Endothelial cell of umbilical vein (primary cell): Measurements from ENCODE around the gene SLC6A19. TPM values are rescaled to one million over a fixed set of nuclear protein-coding genes. Genes with fewer than 3 reads are reported as not detected.

Experiments
- BruUV-seq: library from RNA; stranded (reverse); fragments of 400-500 nt; replicated peaks from 2 replicates; lab custom pipeline; 2021; lab: Mats Ljungman, UMichigan
- CTCF ChIA-PET: fragments of 300-600, 350-600 bp; sonication (Branson Sonifier 250); formaldehyde crosslinking; loops from one replicate; lab custom pipeline; 2021; ENCODE audit warnings: antibody characterized with exemption, inconsistent platforms; lab: Charles Lee
- POLR2A ChIA-PET: fragments of 300-600, 350-600 bp; sonication (Branson Sonifier 250); formaldehyde crosslinking; loops from one replicate; lab custom pipeline; 2021; ENCODE audit warnings: antibody characterized with exemption, inconsistent platforms; lab: Charles Lee
- DNase-seq: peaks from one replicate; pipeline ENCODE4 v3.0.0-alpha.2; 2011; ENCODE audit warnings: low read depth, low spot score
- FAIRE-seq: peaks from 2 replicates; lab custom pipeline; 2011; peaks lifted over from hg19 to GRCh38; lab: Jason Lieb, UNC
- H2AFZ ChIP-seq: 2 replicates; pipeline ENCODE4 v1.6.0; 2012; ENCODE audit warnings: low read depth, low read length, control low read depth, inconsistent platforms
- H3K27ac ChIP-seq: 2 replicates; pipeline ENCODE4 v1.5.1; 2011; ENCODE audit warnings: low read depth, mild to moderate bottlenecking, control low read depth, low read length, moderate library complexity; ENCODE audit not compliant: insufficient read depth
- H3K27me3 ChIP-seq, 2 experiments: 2 replicates each; pipeline versions ENCODE4 v1.6.0 to v1.6.1; 2011; ENCODE audit warnings: low read length in 2 of 2, mixed read lengths in 1 of 2; ENCODE audit not compliant: control insufficient read depth in 2 of 2, insufficient read depth in 2 of 2
- H3K36me3 ChIP-seq, 2 experiments: 2 replicates in 1 of 2; 3 replicates in 1 of 2; pipeline ENCODE4 v1.5.1; 2011; ENCODE audit warnings: low read length in 2 of 2, mild to moderate bottlenecking in 1 of 2, moderate library complexity in 1 of 2; ENCODE audit not compliant: control insufficient read depth in 2 of 2, insufficient read depth in 2 of 2; ENCODE audit errors: extremely low read depth in 1 of 2
- H3K4me1 ChIP-seq: 3 replicates; pipeline ENCODE4 v1.5.1; 2011; ENCODE audit warnings: mild to moderate bottlenecking, low read length; ENCODE audit not compliant: control insufficient read depth, insufficient read depth; ENCODE audit errors: extremely low read depth
- H3K4me2 ChIP-seq: 2 replicates; pipeline ENCODE4 v1.6.1; 2011; ENCODE audit warnings: low read length, control low read depth, mixed read lengths; ENCODE audit not compliant: insufficient read depth
- H3K4me3 ChIP-seq, 3 experiments: fragments of 200-600 bp in 1 of 3; sonication (generic), shearing (Covaris generic) in 1 of 3; replicated peaks in 1 of 3; 2 replicates each; pipeline ENCODE4 v1.5.1; 2011 to 2016; ENCODE audit warnings: control low read depth in 3 of 3, low read length in 3 of 3, mild to moderate bottlenecking in 2 of 3, inconsistent platforms in 1 of 3, low read depth in 1 of 3, moderate library complexity in 1 of 3; ENCODE audit not compliant: insufficient read depth in 1 of 3
- H3K79me2 ChIP-seq: 2 replicates; pipeline ENCODE4 v1.6.0; 2012; ENCODE audit warnings: low read length, inconsistent platforms; ENCODE audit not compliant: control insufficient read depth, insufficient read depth
- H3K9ac ChIP-seq: replicated peaks from 2 replicates; pipeline ENCODE3; 2011; ENCODE audit warnings: low read length, control low read depth; ENCODE audit not compliant: insufficient read depth; ENCODE audit errors: extremely low read depth
- H3K9me1 ChIP-seq: replicated peaks from 3 replicates; pipeline ENCODE4 v1.6.0; 2011; ENCODE audit warnings: mild to moderate bottlenecking, low read length; ENCODE audit not compliant: control insufficient read depth, insufficient read depth; ENCODE audit errors: extremely low read depth
- H3K9me3 ChIP-seq: replicated peaks from 2 replicates; pipeline ENCODE4 v1.5.1; 2012; ENCODE audit warnings: low read length, inconsistent platforms; ENCODE audit not compliant: control insufficient read depth, insufficient read depth
- H4K20me1 ChIP-seq: replicated peaks from 2 replicates; pipeline ENCODE3; 2011; ENCODE audit warnings: mild to moderate bottlenecking, low read length; ENCODE audit not compliant: control insufficient read depth, insufficient read depth; ENCODE audit errors: extremely low read depth
- CTCF ChIP-seq, 2 donors: IDR thresholded peaks; 1 replicate in 1 of 2; 2 replicates in 1 of 2; pipeline ENCODE4 v1.5.1; 2011; ENCODE audit warnings: low read length in 2 of 2, mild to moderate bottlenecking in 2 of 2, moderate library complexity in 2 of 2, control low read depth in 1 of 2, inconsistent platforms in 1 of 2, low read depth in 1 of 2; ENCODE audit not compliant: insufficient read depth in 1 of 2; ENCODE audit errors: extremely low read depth in 1 of 2
- EZH2 ChIP-seq: IDR thresholded peaks from 2 replicates; pipeline ENCODE4 v1.6.1; 2012; ENCODE audit warnings: borderline replicate concordance, low read depth, mild to moderate bottlenecking, moderate library complexity, low read length, inconsistent platforms; ENCODE audit not compliant: severe bottlenecking
- FOS ChIP-seq: IDR thresholded peaks from 2 replicates; pipeline ENCODE4 v1.6.1; 2011; ENCODE audit warnings: mild to moderate bottlenecking, low read length, moderate library complexity, borderline replicate concordance; ENCODE audit not compliant: insufficient read depth
- GATA2 ChIP-seq: IDR thresholded peaks from 2 replicates; pipeline ENCODE4 v1.7.0; 2011; ENCODE audit warnings: low read depth, mild to moderate bottlenecking, moderate library complexity, mixed read lengths, low read length; ENCODE audit not compliant: insufficient read length, insufficient read depth
- JUN ChIP-seq: IDR thresholded peaks from 2 replicates; pipeline ENCODE4 v1.6.1; 2011; ENCODE audit warnings: borderline replicate concordance, low read depth; ENCODE audit not compliant: insufficient read length, insufficient read depth
- MAX ChIP-seq: IDR thresholded peaks from 2 replicates; pipeline ENCODE4 v1.6.1; 2011; ENCODE audit not compliant: insufficient read depth, insufficient read length
- MYC ChIP-seq: IDR thresholded peaks from one replicate; pipeline ENCODE4 v1.6.1; 2011; ENCODE audit warnings: mild to moderate bottlenecking, low read depth, low read length
- POLR2A ChIP-seq: IDR thresholded peaks from 2 replicates; pipeline ENCODE4 v1.6.1; 2012; ENCODE audit warnings: low read depth, mild to moderate bottlenecking, control low read depth, low read length
- POLR2AphosphoS5 ChIP-seq: IDR thresholded peaks from 2 replicates; pipeline ENCODE4 v1.6.1; 2012; ENCODE audit warnings: low read depth, mild to moderate bottlenecking, control low read depth, low read length, moderate library complexity; ENCODE audit not compliant: insufficient read depth
- dilution Hi-C: fragments of 300-500 bp; cut with MboI; formaldehyde crosslinking; loops from one replicate; pipeline ENCODE4 v1.15.0; 2019; ENCODE audit warnings: low sequenced_read_pairs; ENCODE audit not compliant: extremely low pct_ligation_motif_present
- intact Hi-C: fragments of 100-400 bp; cut with micrococcal nuclease; formaldehyde crosslinking; loops from one replicate; pipeline ENCODE4 v1.10.0; 2022
- polyA plus RNA-seq, 4 experiments: library from polyadenylated mRNA; depleted of rRNA in 3 of 4; stranded (reverse) in 3 of 4; unstranded in 1 of 4; fragments of >200 nt; gene quantifications; 2 replicates each; pipeline versions ENCODE4 v1.2.1 to v1.2.3, GENCODE V29; 2011 to 2012; ENCODE audit warnings: missing spikeins in 1 of 4
- total RNA-seq: library from RNA; stranded (reverse); gene quantifications from 2 replicates; pipeline ENCODE4 v1.2.3, GENCODE V29; 2021

Gene SLC6A19
- total and polyA plus RNA-seq, 2 donors (not counting 3 experiments of a cell fraction or from before 2014, with no cell fraction given) = not detected

GRCh38 chr5:1255081-1255561 is 53.7 kb downstream of the SLC6A19 start:
- H3K9ac ChIP-seq = no peak overlapping the region
- no peaks in the 10 kb centered on the region for H3K79me2 ChIP-seq
- H3K9me1 ChIP-seq = no peaks in the 10 kb centered on the region
- POLR2A ChIA-PET = no interaction called here
- H3K9me3 ChIP-seq = no peaks in the 10 kb centered on the region
- CTCF ChIA-PET = no interaction called here
- no TSS peak for BruUV-seq
- intact Hi-C loops (no loop called here), dilution Hi-C loops (no loop called here)
- DNase-seq (no peak), FAIRE-seq (no peak)
- peaks cover 3% of the 10 kb centered on the region for H3K4me1 ChIP-seq
- no peaks in the 10 kb centered on the region for H3K27me3 ChIP-seq
- H3K36me3 ChIP-seq = no peaks in the 10 kb centered on the region
- H3K27ac ChIP-seq = no peak overlapping the region
- H3K4me3 ChIP-seq = no peak overlapping the region
- TF ChIP-seq MAX = no peak
- TF ChIP-seq POLR2A = no peak
- TF ChIP-seq EZH2 = no peak
- TF ChIP-seq CTCF (IDR thresholded peaks at IDR 0.05; ENCODE audit: extremely low read depth in 1 of 2, insufficient read depth in 1 of 2, low read depth in 1 of 2, low read length in 2 of 2) = no peak
- no peak for TF ChIP-seq POLR2AphosphoS5
- TF ChIP-seq FOS = no peak
- no peak for TF ChIP-seq MYC
- no peak for TF ChIP-seq JUN
- TF ChIP-seq GATA2 = no peak
- H3K4me2 ChIP-seq = no peak overlapping the region
- no peaks in the 10 kb centered on the region for H4K20me1 ChIP-seq
- H2AFZ ChIP-seq = no peak overlapping the region
